GM12878 (cell line): Measurements from ENCODE around the gene EHF. TPM values are rescaled to one million over a fixed set of nuclear protein-coding genes. Genes with fewer than 3 reads are reported as not detected.

Source experiments
- ATAC-seq: fragments of 200-7000 bp; cut with Tn5 transposase; 3 replicates; pipeline ENCODE4 v1.9.1; 2020; ENCODE audit warnings: mild to moderate bottlenecking, moderate library complexity
- BruUV-seq: library from RNA; stranded (reverse); fragments of 400-500 nt; replicated peaks from 2 replicates; lab custom pipeline; 2021; lab: Mats Ljungman, UMichigan
- CTCF ChIA-PET: fragments of 300-600 bp; sonication (Branson Sonifier 250); formaldehyde crosslinking; extraction: SDS; loops from one replicate; lab custom pipeline; 2021; ENCODE audit warnings: inconsistent platforms; lab: Yijun Ruan, JAX
- POLR2A ChIA-PET: fragments of 350-600 bp; formaldehyde crosslinking; extraction: SDS; loops from one replicate; lab custom pipeline; 2021; ENCODE audit warnings: inconsistent platforms; lab: Charles Lee
- RAD21 ChIA-PET: fragments of 300-600 bp; sonication (Branson Sonifier 250); formaldehyde crosslinking; loops from one replicate; lab custom pipeline; 2023; ENCODE audit warnings: antibody characterized with exemption; ENCODE audit not compliant: unreplicated experiment; lab: Charles Lee
- SMC1A ChIA-PET: fragments of 300-600 bp; sonication (Branson Sonifier 250); formaldehyde crosslinking; loops from one replicate; lab custom pipeline; 2023; ENCODE audit not compliant: unreplicated experiment, uncharacterized antibody; lab: Charles Lee
- DNase-seq: peaks from one replicate; pipeline ENCODE4 v3.0.0-alpha.2; 2011; ENCODE audit warnings: low read depth, low spot score
- FAIRE-seq: peaks from 3 replicates; lab custom pipeline; 2011; peaks lifted over from hg19 to GRCh38; lab: Jason Lieb, UNC
- H2AFZ ChIP-seq: 2 replicates; pipeline ENCODE4 v1.6.0; 2011; ENCODE audit warnings: low read depth, low read length, control low read depth; ENCODE audit not compliant: control insufficient read depth
- H3K27ac ChIP-seq: 2 replicates; pipeline ENCODE4 v1.5.1; 2011; ENCODE audit warnings: control low read depth; ENCODE audit not compliant: control insufficient read depth, insufficient read depth
- H3K27me3 ChIP-seq, 2 experiments: replicated peaks in 1 of 2; 2 replicates each; pipeline versions ENCODE4 v1.6.0 to v1.6.1; 2011; ENCODE audit warnings: low read length in 1 of 2; ENCODE audit not compliant: control insufficient read depth in 2 of 2, insufficient read depth in 2 of 2
- H3K36me3 ChIP-seq, 2 experiments: 2 replicates each; pipeline ENCODE4 v1.5.1; 2011; ENCODE audit warnings: low read length in 1 of 2; ENCODE audit not compliant: control insufficient read depth in 2 of 2, insufficient read depth in 2 of 2
- H3K4me1 ChIP-seq: 2 replicates; pipeline ENCODE4 v1.6.1; 2011; ENCODE audit warnings: mild to moderate bottlenecking, low read length, moderate library complexity, mixed read lengths; ENCODE audit not compliant: control insufficient read depth, insufficient read depth
- H3K4me2 ChIP-seq: 2 replicates; pipeline ENCODE4 v1.6.0; 2011; ENCODE audit warnings: control low read depth; ENCODE audit not compliant: control insufficient read depth, insufficient read depth
- H3K4me3 ChIP-seq: fragments of 200-600 bp; sonication (generic); 2 replicates; pipeline ENCODE4 v1.5.1; 2016
- H3K79me2 ChIP-seq: 2 replicates; pipeline ENCODE4 v1.6.0; 2011; ENCODE audit warnings: low read length; ENCODE audit not compliant: control insufficient read depth, insufficient read depth
- H3K9ac ChIP-seq: 2 replicates; pipeline ENCODE4 v1.8.0; 2011; ENCODE audit warnings: low read length, control low read depth, mixed read lengths; ENCODE audit not compliant: control insufficient read depth, insufficient read depth
- H3K9me3 ChIP-seq: replicated peaks from 3 replicates; pipeline ENCODE4 v1.5.1; 2011; ENCODE audit warnings: mild to moderate bottlenecking, low read length; ENCODE audit not compliant: control insufficient read depth, insufficient read depth
- H4K20me1 ChIP-seq: 2 replicates; pipeline ENCODE4 v1.6.0; 2011; ENCODE audit not compliant: control insufficient read depth, insufficient read depth
- ASH2L ChIP-seq: fragments of 300-600, 200-600 bp; sonication (generic); IDR thresholded peaks from 2 replicates; pipeline ENCODE4 v1.6.1; 2017; ENCODE audit warnings: low read depth, mild to moderate bottlenecking, borderline replicate concordance
- BHLHE40 ChIP-seq, 2 experiments: fragments of 450-650 bp in 1 of 2; IDR thresholded peaks; 2 replicates each; pipeline ENCODE4 v1.6.1; 2011 to 2017; ENCODE audit warnings: low read depth in 2 of 2, borderline replicate concordance in 1 of 2, improper control_type of control experiment in 1 of 2, low read length in 1 of 2, mild to moderate bottlenecking in 1 of 2
- CBX5 ChIP-seq: sonication (generic); IDR thresholded peaks from 2 replicates; pipeline ENCODE4 v1.6.1; 2016; ENCODE audit warnings: low read depth, moderate library complexity, mild to moderate bottlenecking, inconsistent platforms
- CHD1 ChIP-seq: IDR thresholded peaks from 2 replicates; pipeline ENCODE4 v1.6.1; 2012; ENCODE audit warnings: low read depth, low read length, improper control_type of control experiment
- DPF2 ChIP-seq: fragments of 450-650 bp; IDR thresholded peaks from 2 replicates; pipeline ENCODE4 v1.6.1; 2017; ENCODE audit warnings: mild to moderate bottlenecking
- ESRRA ChIP-seq: IDR thresholded peaks from 2 replicates; pipeline ENCODE4 v1.6.1; 2012; ENCODE audit warnings: mild to moderate bottlenecking, low read length, improper control_type of control experiment
- EZH2 ChIP-seq: IDR thresholded peaks from 2 replicates; pipeline ENCODE4 v1.6.1; 2012; ENCODE audit warnings: low read depth, mild to moderate bottlenecking, control low read depth, inconsistent platforms, low read length, borderline replicate concordance; ENCODE audit not compliant: control insufficient read depth
- GABPA ChIP-seq: IDR thresholded peaks from 2 replicates; pipeline ENCODE4 v1.6.1; 2014; ENCODE audit warnings: antibody characterized with exemption, low read depth, mild to moderate bottlenecking, inconsistent platforms
- LARP7 ChIP-seq: fragments of 450-650 bp; IDR thresholded peaks from 2 replicates; pipeline ENCODE4 v1.6.1; 2017; ENCODE audit warnings: mild to moderate bottlenecking
- PAX5 ChIP-seq: IDR thresholded peaks from 2 replicates; pipeline ENCODE4 v1.6.1; 2011; ENCODE audit warnings: low read depth, low read length, borderline replicate concordance
- POLR2AphosphoS5 ChIP-seq: IDR thresholded peaks from 2 replicates; pipeline ENCODE4 v1.6.1; 2011; ENCODE audit warnings: mild to moderate bottlenecking, low read length, inconsistent platforms
- RELB ChIP-seq: fragments of 450-650 bp; IDR thresholded peaks from 2 replicates; pipeline ENCODE4 v1.6.1; 2017; ENCODE audit warnings: low read depth, mild to moderate bottlenecking, moderate library complexity
- REST ChIP-seq: IDR thresholded peaks from 2 replicates; pipeline ENCODE4 v1.6.1; 2012; ENCODE audit warnings: mild to moderate bottlenecking, low read depth, low read length
- SMARCA5 ChIP-seq: fragments of 450-650 bp; IDR thresholded peaks from 2 replicates; pipeline ENCODE4 v1.6.1; 2017; ENCODE audit warnings: mild to moderate bottlenecking
- SMC3 ChIP-seq: IDR thresholded peaks from 2 replicates; pipeline ENCODE4 v1.6.1; 2011; ENCODE audit warnings: low read length, improper control_type of control experiment, borderline replicate concordance
- SP1 ChIP-seq: IDR thresholded peaks from one replicate; pipeline ENCODE4 v1.6.1; 2011; ENCODE audit warnings: low read depth, low read length
- SREBF2 ChIP-seq: IDR thresholded peaks from 2 replicates; pipeline ENCODE4 v1.6.1; 2012; ENCODE audit warnings: mild to moderate bottlenecking, low read length
- STAT3 ChIP-seq: IDR thresholded peaks from 2 replicates; pipeline ENCODE4 v1.6.1; 2011; ENCODE audit warnings: low read depth, low read length, improper control_type of control experiment
- SUPT20H ChIP-seq: IDR thresholded peaks from 2 replicates; pipeline ENCODE4 v1.6.1; 2011; ENCODE audit warnings: low read depth, mild to moderate bottlenecking, low read length, moderate library complexity, borderline replicate concordance; ENCODE audit not compliant: control insufficient read depth
- ZNF217 ChIP-seq: fragments of 450-650 bp; IDR thresholded peaks from 2 replicates; pipeline ENCODE4 v1.6.1; 2017; ENCODE audit warnings: antibody characterized with exemption, mild to moderate bottlenecking
- WGBS: methylation state at CpG from one replicate; pipeline ENCODE4 v1.1.6; 2016; ENCODE audit warnings: low lambda C conversion rate; ENCODE audit not compliant: insufficient replicate concordance, insufficient coverage; ENCODE audit errors: missing lambda C conversion rate; 5-methylcytosine and 5-hydroxymethylcytosine counted together
- in situ Hi-C: fragments of 300-500 bp; cut with MboI; formaldehyde crosslinking; loops from 9 replicates; pipeline ENCODE4 v1.14.3; 2018; ENCODE audit warnings: mixed read lengths
- intact Hi-C: fragments of 100-400 bp; cut with micrococcal nuclease; formaldehyde crosslinking; loops from one replicate; pipeline ENCODE4 v1.14.2; 2022; ENCODE audit not compliant: unreplicated experiment
- polyA plus RNA-seq, 11 experiments: library from polyadenylated mRNA; depleted of rRNA in 4 of 11; unstranded in 6 of 11; stranded (reverse) in 5 of 11; fragments of >200 nt; fragmentation: Nextera tagmentation in 4 of 11; fragmentation: Illumina TruSeq in 1 of 11; extraction: Ambion mirVana in 4 of 11; extraction: Trizol in 1 of 11; gene quantifications; 1 replicate in 1 of 11; 2 replicates in 10 of 11; pipeline versions ENCODE4 v1.2.1 to v1.2.3, GENCODE V29; 2011 to 2016; ENCODE audit warnings: inconsistent platforms in 2 of 11, missing spikeins in 2 of 11, low read depth in 1 of 11
- total RNA-seq, 4 experiments: library from RNA; depleted of rRNA in 3 of 4; stranded (reverse); fragments of >200 nt in 3 of 4; fragmentation: Illumina TruSeq in 1 of 4; extraction: Trizol in 1 of 4; gene quantifications; 2 replicates each; pipeline versions ENCODE4 v1.2.1 to v1.2.3, GENCODE V29; 2013 to 2021

Gene EHF
- total and polyA plus RNA-seq, 10 of the 15 experiments (the other 5 are each of a cell fraction or from before 2014, with no cell fraction given) = 0.04 to 0.33 (median 0.06) TPM; not detected in 6

- Histone ChIP-seq H3K27ac (no peak overlapping the region), H3K27me3 (peaks cover 0 to 3% of the 10 kb centered on the region in 2 experiments; a peak in 2 of 4 replicates), H3K9me3 (no peaks in the 10 kb centered on the region), H2AFZ (no peak overlapping the region), H3K4me3 (no peak overlapping the region), H3K79me2 (no peaks in the 10 kb centered on the region), H3K36me3 (no peaks in the 10 kb centered on the region), H3K4me1 (no peaks in the 10 kb centered on the region), H3K9ac (no peak overlapping the region), H4K20me1 (no peaks in the 10 kb centered on the region), H3K4me2 (no peak overlapping the region)
- FAIRE-seq = no peak
- in situ Hi-C loops (no loop called here), intact Hi-C loops (no loop called here)
- ChIA-PET CTCF (no interaction called here), SMC1A (interaction anchor here (0.6 to 1.2 kb wide), 2 partner anchors 11 to 316 kb away, joined by 3 read pairs; no protein-coding TSS in a partner anchor), RAD21 (no interaction called here), POLR2A (no interaction called here)
- BruUV-seq = no TSS peak
- WGBS = 2% methylated on average over 4 of the region's 4 CpGs
- TF ChIP-seq EZH2 = no peak
- no peak for TF ChIP-seq POLR2AphosphoS5
- TF ChIP-seq SUPT20H = no peak
- no peak for TF ChIP-seq SMARCA5
- TF ChIP-seq DPF2 = no peak
- TF ChIP-seq SP1 = no peak
- TF ChIP-seq LARP7 = no peak
- no peak for TF ChIP-seq CHD1
- no peak for TF ChIP-seq ESRRA
- TF ChIP-seq RELB = no peak
- no peak for TF ChIP-seq SREBF2
- TF ChIP-seq ZNF217 = no peak
- no peak for TF ChIP-seq BHLHE40 (IDR thresholded peaks at IDR 0.05; ENCODE audit: borderline replicate concordance in 1 of 2, low read depth in 2 of 2, low read length in 1 of 2)
- TF ChIP-seq REST = no peak
- no peak for TF ChIP-seq SMC3
- no peak for TF ChIP-seq STAT3
- no peak for TF ChIP-seq PAX5
- no peak for TF ChIP-seq ASH2L
- no peak for TF ChIP-seq CBX5
- no peak for TF ChIP-seq GABPA
- DNase-seq = no peak
- ATAC-seq = no peak
These were observed 45.6 kb upstream of the EHF start for GRCh38 chr11:34575261-34575660.
